ENCODE measurements around the gene NCL.

- TF ChIP-seq CTCF (conservative IDR thresholded peaks at IDR 0.05; ENCODE audit: low read depth, low read length) (no peak), EZH2 (IDR thresholded peaks at IDR 0.05; ENCODE audit: borderline replicate concordance, low read depth, low read length, poor library complexity, severe bottlenecking) (no peak)
Observed at GRCh38 chr2:231422056-231422455, 42.2 kb downstream of the NCL start.

Measured in A673 (cell line).